Left kidney (tissue), 2 donors: ENCODE data around the gene PSTPIP1. TPM values are rescaled to one million over a fixed set of nuclear protein-coding genes. Genes with fewer than 3 reads are reported as not detected.

ENCODE experiments used
- DNase-seq: peaks from one replicate; pipeline ENCODE4 v3.0.0-alpha.2; 2013
- polyA plus RNA-seq: library from polyadenylated mRNA; unstranded; fragments of 120-200 nt; gene quantifications from one replicate; pipeline ENCODE4 v1.2.1, GENCODE V29; 2013; ENCODE audit not compliant: insufficient read length

PSTPIP1 gene
- polyA plus RNA-seq, 1 donor: 1.4 TPM

DNA sequence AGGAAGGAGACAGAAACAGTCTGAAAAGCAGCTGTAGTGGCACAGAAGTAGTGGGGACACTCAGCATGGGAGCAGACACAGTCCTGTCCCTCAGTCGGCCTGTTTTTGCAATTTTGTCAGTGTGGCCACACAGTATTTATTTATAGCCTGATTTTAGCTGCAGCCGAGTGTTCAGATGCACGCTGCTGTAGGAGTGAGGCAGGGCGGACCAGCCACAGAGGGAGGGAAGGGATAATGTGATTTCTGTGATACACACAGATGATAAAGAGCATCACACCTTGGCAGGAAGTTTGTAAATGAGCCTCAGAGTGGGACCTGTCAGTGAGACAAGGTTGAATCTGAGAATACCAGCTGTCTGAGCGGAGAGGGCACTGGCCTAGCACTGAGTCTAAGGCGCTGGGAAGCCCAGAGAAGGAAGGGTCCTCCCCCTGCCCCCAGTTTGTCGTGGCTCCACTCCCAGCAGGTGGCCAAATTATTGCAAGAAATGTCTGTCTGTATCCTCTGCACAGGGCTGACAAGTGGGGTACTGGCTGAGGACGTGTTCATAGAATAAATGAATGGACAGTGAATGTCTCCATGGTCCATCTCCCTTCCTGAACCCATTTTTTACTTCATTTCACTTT lies 3.8 kb downstream of the PSTPIP1 start:
- DNase-seq: no peak

DNA sequence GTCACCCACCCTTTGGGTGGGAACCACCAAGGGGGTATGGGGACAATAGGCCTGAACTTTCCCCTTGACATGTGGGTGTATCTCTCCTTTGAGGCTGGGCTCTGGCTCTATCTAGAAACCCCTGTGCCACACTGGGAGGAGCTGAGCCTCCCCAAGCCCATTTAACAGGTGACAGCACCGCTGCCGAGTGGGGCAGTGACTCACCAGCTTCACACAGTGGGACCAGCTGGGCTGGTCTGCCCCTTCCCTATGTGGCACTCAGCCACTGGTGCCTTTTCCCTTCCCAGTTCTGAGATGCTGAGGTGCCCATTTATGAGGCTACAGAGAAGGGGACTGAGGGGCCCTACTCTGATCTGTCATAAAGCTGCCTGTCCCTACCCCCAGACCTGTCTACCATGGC lies 5.1 kb downstream of the PSTPIP1 start:
- no peak for DNase-seq

DNA sequence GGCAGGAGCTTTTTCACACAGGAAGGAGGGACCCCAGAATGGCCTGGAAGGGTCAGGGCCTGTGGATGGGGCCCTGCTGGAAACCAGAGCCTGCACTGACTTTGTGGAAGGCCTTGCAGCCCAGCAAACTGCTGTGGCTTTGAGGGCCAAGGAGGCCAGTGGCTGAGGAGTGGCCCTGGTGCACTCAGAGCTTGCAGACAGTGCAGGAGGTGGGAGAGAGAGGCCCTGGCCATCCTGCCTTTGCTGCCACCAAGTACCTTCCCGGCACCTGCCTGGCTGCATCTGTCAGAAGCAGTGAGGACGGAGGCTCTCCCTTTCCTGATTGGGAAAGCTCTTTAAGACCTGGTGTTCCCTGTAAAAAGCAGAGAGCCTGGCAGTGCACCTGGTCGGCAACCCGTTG lies 6.4 kb downstream of the PSTPIP1 start:
- no peak for DNase-seq

DNA sequence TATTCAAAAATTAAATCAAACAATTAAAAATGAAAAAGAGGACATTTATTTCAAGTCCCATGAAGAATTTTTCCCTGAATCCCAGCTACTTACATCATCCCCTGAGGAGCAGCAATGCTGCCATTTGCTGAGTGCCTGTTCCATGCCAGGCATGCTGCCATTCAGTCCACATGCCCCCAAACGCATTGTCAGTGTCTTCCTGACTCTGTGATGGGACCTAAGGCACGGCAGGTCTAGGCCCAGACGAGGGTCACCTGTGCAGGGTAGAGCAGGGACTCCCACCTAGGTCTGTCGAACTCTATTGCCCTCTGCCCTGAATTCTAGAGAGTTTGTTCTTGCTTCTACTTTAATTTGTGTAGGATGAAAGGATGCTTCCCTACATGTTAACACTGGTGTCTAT lies 7.0 kb downstream of the PSTPIP1 start:
- no peak for DNase-seq

DNA sequence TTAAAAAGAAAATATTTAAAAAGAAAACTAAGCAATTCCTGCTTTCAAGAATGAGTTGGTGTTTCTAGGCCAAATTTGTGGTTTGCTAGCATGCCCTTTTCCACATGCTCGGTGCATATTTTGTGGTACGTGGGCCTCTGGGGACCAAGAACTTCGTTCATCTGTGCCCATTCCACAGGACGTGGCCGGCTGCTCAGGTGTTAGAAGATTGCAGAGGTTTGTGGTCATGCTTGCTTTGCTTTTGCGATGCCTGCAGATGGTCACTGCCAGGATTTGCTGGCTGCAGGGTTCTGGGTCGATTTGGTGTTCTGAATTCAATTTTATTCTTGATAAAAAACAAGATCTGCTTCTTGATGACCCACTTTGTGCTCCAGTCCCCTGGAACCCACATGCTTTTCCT lies 7.5 kb downstream of the PSTPIP1 start:
- no peak for DNase-seq

DNA sequence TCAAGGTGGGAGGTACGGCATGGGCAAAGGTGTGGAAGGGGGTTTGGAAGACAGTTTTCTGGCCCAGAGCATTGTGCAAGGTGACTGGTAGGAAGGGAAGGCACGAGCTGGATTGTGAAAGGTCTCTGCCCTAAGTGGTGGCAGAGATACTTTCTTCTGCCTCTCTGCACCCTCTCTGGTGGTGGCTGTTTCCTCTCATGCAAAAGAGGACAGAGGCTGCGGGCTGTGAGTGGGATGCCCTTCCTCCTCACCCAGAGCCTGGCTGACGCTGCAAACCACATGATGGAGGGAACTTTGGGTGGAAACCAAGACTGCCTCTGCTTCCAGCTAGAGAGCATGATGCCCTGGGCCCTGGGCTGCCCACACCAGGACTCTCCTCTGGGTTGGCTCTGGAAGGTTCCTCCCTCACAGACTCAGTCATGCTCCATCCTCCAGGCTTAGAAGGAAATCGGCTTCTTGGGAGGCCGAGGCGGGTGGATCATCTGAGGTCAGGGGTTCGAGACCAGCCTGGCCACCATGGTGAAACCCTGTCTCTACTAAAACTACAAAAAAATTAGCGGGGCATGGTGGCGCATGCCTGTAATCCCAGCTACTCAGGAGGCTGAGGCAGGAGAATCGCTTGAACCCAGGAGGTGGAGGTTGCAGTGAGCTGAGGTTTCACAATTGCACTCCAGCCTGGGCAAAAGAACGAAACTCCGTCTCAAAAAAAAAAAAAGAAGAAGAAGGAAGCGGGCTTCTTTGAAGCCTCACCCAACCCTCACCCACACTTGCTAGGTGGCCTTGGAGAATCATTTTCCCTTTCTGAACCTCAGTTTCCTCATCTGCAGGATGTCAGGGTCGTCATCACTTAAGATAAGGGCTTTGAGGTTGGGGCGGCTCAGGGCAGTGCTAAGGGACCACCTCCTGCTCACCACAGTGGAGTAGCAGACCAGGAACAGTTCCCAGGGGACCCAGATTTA lies 8.3 kb downstream of the PSTPIP1 start:
- DNase-seq: no peak

DNA sequence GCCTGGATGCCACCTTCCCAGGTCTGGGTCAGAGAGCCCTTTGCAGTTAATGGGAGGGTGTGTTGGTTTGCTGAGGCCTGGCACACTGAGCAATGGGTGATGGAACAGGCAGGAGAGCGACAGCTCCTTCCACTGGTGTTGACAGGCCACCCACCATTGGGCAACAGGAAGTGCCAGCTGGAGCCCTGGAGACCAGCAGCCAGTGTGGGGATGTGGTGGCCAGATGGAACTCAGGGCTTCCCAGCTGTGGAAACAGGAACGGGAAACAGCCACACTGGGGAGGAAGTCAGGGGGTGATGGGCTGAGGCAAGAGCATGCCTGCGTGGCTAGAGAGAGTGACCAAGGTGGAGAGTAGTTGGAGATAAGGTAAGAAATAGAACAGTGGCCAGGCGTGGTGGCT lies 9.3 kb downstream of the PSTPIP1 start:
- no peak for DNase-seq

DNA sequence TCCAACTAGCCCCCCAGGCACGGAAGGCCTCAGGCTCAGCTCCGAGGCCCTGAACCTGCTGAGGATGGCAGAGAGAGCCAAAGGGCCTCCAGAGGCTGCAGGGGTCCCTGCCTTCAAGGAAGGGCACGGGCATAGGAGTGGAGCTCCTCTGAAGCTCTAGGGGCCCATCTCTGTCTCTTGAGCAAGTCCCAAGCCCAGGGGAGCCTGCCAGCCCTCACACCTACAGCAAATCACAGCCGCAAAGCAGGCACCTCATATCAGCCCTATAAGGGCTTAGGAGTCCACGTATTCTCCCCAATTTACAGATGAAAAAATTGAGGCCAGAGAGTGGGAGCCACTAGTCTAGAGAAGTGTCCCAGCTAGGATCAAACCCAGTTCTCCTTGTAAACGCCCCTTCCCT lies 14.2 kb downstream of the PSTPIP1 start:
- no peak for DNase-seq

DNA sequence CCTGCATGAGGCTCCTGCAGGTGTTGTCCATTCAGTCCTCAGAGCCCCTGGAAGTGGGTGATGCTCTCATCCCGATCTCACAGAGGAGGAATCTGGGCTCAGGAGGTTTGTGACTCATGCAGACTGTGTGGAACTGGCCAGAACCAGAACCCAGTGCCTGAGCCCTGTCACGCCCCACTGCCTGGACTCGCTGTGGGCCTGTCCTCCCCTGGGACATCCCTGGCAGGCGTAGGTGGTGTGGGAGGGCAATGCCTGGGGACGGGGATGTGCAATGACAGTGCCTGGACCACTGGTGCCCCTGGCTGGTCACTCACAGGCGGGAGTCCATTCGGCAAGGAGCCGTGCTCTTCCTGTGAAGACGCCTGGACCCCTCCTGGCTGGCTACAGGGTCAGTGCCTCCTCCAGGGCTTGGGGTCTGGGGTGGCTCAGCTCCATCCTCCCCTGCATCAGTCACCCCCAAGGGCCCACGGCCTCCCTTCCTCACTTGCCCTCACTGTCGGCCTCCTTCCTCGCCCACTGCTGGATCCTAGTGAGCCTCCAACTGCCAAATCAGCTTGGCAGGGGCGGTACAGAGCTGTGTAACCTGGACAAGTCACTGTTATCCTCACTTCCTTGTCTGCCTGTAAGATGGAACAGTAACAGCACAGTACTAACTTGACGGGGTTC lies 14.9 kb downstream of the PSTPIP1 start:
- DNase-seq: no peak

DNA sequence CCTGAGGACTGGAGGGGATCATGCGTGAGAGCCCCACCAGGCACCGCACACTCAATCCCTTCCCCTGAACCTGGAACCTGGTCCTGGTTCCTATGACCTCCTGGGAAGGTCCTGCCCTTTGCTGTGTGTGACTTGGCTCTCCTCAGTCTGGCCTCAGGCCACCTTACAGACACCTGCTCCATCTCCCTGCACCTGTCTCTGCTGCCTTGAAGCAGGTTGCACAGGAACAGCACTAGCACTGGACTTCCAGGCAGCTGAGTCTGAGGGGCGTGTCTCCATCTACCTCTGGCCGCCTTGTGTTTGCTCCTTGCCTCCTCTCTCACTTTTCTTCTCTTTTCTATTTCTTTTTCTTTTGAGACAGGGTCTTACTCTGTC lies 15.4 kb downstream of the PSTPIP1 start:
- no peak for DNase-seq

DNA sequence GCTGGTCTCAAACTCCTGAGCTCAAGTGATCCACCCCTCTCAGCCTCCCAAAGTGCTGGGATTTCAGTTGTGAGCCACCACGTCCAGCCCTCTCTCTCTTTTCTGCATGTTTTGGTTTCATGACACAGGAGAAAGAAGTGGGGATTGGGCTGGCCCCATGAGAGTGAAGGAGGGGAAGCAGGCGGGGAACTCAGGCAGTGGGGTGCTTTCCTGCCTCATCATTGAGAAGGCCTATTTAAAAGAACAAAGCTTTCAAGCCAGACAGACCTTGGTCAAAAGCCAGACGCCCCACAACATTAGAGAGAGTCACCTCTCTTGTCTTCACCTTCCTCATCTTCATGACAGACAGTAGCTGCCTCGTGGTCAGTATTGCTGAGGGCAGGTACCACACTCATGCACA lies 15.9 kb downstream of the PSTPIP1 start:
- no peak for DNase-seq

DNA sequence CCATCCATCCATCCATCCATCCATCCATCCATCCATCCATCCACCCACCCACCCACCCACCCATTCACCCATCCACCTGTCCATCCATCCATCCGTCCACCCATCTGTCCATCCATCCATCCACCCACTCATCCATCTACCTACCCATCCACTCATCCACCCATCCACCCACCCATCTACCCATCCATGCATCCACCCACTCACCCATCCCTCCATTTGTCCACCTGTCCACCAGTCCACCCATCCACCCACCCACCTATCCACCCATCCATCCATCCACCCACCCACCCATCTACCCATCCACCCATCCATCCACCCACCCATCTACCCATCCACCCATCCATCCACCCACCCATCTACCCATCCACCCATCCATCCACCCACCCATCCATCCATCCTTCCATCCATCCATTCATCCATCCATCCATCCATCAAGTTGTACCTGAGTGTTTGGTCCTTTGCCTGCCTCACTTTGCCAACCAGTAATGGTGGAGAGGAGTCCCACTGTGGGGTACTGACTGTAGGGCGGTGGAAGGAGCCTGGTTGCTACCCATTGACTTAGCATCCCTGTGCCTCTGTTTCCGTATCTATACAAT lies 17.3 kb downstream of the PSTPIP1 start:
- no peak for DNase-seq

DNA sequence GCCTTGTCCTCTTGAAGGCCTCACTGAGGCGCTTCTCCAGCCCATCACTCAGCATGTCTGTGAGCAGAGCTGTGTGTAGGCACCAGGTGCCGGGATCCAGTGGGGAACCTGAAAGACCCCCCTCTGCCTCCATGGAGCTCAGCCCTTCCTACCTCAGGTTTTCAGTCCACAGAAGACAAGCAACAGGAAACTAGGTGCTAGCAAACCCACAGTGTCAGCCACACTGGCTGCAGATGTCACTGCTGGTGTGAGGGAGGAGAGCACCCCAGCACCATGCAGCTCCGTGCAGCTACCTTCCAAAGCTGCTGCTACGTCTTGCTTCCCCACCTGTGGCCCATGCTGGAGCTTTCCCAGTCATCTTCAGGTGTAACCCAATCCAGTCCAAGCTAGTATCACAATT lies 17.9 kb downstream of the PSTPIP1 start:
- no peak for DNase-seq

DNA sequence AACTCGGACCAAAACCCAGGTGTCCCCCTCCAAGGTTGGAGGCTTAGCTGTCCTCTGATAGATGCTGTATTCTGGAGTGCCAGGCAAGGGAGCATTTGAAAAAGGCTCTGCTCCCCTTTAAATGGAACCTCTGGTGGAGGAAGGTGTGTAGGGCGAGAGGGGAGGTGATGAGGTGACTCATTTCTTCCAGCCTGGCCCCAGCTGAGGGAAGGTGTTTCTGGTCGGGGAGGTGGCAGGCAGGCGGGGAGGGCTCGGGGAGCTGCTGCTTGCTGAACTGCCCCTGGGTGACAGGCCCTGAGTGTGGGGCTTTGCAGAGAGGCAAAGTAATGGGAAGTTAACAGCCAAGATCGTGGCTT lies 18.8 kb downstream of the PSTPIP1 start:
- no peak for DNase-seq

DNA sequence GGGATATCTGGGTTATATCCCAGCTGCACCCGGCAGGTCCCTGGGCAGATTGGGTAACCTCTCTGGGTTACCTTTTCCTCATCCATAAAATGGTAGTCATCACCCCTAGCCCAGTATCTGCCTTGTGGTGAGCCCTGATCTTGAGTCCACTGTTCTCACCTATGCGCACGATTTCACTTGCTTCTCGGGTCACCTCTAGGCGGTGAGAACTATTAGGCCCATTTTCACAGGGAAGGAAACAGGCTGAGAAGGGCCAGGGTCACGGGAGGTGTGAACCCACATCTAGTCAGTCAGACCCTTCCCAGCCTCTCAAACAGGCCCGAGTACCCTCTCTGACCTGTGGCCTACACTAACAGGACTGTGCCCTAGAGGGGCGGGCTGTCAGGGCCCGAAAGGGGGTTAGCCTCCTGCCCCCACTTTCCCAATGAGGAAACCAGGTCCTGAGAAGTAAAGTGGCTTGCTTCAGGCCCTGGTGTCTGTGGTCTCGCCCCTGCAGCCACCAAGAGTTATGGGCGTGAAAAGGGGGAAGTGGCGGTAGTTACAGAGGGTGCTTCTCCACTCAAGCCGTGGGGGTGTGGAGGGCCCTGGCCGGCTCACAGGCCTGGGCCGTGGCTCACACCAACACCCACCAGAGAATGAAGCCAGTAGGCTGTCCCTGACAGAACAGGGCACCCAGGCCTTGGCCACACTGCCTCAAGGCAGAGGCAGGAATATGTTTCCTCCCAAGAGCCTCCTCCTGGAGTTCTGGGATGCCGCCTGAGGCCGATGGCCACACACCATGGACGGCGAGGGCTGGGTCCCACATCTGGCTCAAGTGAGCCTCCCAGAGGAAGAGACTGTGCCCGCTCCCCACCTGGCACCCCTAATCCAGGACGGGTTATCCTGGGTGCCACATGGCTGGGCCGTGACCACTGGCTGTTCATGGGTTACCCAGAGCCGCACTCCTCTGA lies 19.5 kb downstream of the PSTPIP1 start:
- no peak for DNase-seq

DNA sequence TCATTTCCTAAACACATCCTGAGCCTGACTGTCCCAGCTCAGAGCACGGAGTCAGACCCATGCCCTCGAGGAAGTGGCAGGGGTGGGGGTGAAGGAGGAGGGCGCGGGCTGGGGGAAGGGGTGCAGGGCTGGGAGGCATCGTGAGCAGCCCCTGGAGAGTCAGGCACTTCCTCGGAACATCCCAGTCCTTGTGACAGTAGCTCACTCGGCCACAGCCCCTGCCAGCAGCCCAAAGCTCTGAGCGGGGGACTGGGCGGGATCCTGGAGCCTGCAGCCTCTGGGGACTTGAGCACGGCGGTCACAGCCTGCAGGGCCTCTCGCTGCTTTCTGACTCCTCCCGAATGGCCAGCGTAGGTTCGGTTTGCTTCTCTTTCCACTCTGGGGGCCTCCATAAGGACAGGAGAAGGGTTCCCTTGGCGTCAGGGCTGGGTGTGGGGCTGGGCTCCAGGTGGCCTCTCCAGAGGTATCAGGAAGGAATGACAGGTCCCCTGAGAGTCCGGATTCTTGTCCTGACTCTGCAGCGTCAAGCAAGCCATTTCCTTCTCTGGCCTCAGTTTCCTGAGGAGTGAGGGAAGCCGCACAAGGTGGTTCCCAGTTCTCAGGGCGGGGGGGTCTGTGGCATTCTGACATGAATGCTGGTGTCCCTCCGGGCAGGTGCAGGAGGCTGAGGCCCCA lies 20.9 kb downstream of the PSTPIP1 start:
- DNase-seq: no peak

DNA sequence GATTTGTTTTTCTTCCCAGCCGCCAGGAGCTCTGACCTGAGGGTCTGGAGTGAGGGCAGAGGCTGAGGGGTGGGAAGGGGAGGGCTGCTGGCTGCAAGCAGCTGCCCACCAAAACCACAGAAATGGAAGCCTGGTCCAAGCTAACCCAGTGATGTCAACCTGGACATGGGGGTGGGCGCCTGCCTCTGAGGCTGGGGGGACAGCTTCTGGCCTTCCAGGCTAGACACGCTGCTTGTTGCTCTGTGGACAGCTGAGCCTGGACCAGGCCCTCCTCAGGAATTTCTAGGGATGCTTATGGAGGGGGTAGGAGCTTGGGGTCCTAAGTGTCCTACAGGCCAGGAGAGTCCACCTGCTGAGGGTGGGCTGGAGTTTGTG lies 21.4 kb downstream of the PSTPIP1 start:
- no peak for DNase-seq

DNA sequence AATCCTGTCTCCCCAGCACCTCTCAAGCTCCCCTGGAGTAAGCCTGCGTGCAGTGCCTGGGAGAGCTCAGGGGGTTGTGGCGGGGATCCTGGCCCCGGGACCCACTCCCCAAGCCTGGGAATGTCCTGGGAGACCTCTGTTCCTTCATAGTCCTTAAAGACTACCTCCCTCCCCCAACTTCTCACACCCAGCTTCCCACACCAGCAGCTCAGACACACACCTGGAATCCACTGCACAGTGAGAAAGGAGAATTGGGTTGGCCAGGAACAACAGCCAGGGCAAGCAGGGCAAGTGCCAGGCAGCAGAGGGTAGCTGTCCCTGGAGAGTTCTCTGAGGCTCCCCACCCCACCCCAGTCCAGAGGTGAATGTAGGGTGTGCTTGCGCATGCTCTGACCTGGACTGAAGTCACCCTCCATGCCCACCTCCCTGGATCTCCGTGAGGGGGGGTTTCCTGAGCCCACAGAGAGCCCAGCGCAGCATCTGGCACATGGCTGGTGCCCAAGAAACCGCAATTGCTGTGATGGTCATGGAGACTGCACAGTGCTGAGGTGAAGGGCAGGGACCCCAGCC lies 22.2 kb downstream of the PSTPIP1 start:
- DNase-seq: no peak

DNA sequence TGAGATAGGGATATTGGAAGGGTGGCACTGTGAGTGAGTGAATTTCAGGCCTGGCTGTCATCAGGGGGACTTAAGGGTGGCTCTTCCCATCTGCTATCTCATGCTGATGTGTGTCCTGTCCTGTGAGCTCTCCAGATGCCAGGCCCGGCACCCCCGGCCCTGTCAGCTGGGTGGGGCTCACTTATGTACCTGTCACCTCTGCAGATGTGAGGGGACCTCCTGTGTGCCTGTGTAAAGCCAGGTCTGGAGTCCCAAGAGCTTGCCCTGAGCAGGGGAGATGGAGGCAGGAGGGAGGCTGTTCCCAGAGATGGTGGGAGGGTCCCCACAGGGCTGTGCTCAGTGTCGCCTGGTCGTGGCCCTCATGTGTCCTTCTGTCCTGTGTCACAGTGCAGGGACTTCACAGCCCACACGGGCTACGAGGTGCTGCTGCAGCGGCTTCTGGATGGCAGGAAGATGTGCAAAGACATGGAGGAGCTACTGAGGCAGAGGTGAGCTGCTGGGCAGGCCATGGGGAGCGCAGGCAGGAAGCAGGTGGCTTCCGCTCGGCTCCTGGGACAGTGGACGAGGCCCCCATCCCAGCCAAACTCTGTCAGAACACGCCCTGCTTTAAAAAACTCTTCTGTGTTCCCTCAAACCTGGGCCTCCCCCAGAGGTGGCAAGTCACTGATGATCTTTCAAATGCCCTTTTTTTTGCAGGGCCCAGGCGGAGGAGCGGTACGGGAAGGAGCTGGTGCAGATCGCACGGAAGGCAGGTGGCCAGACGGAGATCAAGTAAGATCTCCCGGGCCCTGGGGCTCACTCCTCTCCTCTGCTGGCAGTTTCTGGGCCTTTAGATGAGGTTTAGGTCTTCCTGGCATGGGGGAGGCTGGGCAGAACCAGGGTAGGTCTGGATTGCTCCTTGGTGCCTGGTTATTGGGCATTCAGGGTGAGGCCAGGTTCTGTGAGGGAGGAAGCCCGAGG lies 23.1 kb downstream of the PSTPIP1 start:
- no peak for DNase-seq
